ENCODE measurements around the gene MAP3K7.

Gene MAP3K7

GRCh38 chr6:90557006-90557405, 29.9 kb downstream of the MAP3K7 start:
- no peak overlapping the region for H3K4me3 ChIP-seq (ENCODE audit: low read length, poor library complexity, severe bottlenecking)
- no peaks in the 10 kb centered on the region for H4K20me1 ChIP-seq (ENCODE audit: insufficient read depth, low read length, poor library complexity, severe bottlenecking)
- no peaks in the 10 kb centered on the region for H3K9me3 ChIP-seq (ENCODE audit: insufficient read depth, low read depth, low read length)
- no peaks in the 10 kb centered on the region for H3K4me1 ChIP-seq (ENCODE audit: insufficient read depth, low read length, poor library complexity, severe bottlenecking)
- H3K4me2 ChIP-seq (ENCODE audit: low read depth, low read length, poor library complexity, severe bottlenecking): no peak overlapping the region
- no peaks in the 10 kb centered on the region for H3F3A ChIP-seq (ENCODE audit: low read depth)
- TF ChIP-seq CTCF (conservative IDR thresholded peaks at IDR 0.05; ENCODE audit: low read length) (no peak), EZH2phosphoT487 (IDR thresholded peaks at IDR 0.05; ENCODE audit: borderline replicate concordance) (no peak)
- H3K36me3 ChIP-seq (ENCODE audit: insufficient read depth, low read length): peaks cover 76% of the 10 kb centered on the region
- H2AFZ ChIP-seq (ENCODE audit: low read length): no peak overlapping the region
- no peak overlapping the region for H3K9ac ChIP-seq (ENCODE audit: low read depth, low read length, poor library complexity, severe bottlenecking)
- no peaks in the 10 kb centered on the region for H3K79me2 ChIP-seq (ENCODE audit: insufficient read depth, low read length)
- no peaks in the 10 kb centered on the region for H3K27me3 ChIP-seq (ENCODE audit: insufficient read depth, low read length, poor library complexity, severe bottlenecking)
- H3K9me2 ChIP-seq (replicated peaks; ENCODE audit: low read depth, low read length): no peaks in the 10 kb centered on the region

- H3K36me3 ChIP-seq (ENCODE audit: insufficient read depth, low read length): peaks cover 90% of the 10 kb centered on the region
- no peak overlapping the region for H2AFZ ChIP-seq (ENCODE audit: low read length)
- H4K20me1 ChIP-seq (ENCODE audit: insufficient read depth, low read length, poor library complexity, severe bottlenecking): no peaks in the 10 kb centered on the region
- no peak overlapping the region for H3K4me2 ChIP-seq (ENCODE audit: low read depth, low read length, poor library complexity, severe bottlenecking)
- H3K4me1 ChIP-seq (ENCODE audit: insufficient read depth, low read length, poor library complexity, severe bottlenecking): no peaks in the 10 kb centered on the region
- no peak overlapping the region for H3K9ac ChIP-seq (ENCODE audit: low read depth, low read length, poor library complexity, severe bottlenecking)
- no peak for TF ChIP-seq EZH2phosphoT487 (IDR thresholded peaks at IDR 0.05; ENCODE audit: borderline replicate concordance)
- no peak for TF ChIP-seq CTCF (conservative IDR thresholded peaks at IDR 0.05; ENCODE audit: low read length)
- no peaks in the 10 kb centered on the region for H3K9me2 ChIP-seq (replicated peaks; ENCODE audit: low read depth, low read length)
- no peaks in the 10 kb centered on the region for H3K27me3 ChIP-seq (ENCODE audit: insufficient read depth, low read length, poor library complexity, severe bottlenecking)
- H3K9me3 ChIP-seq (ENCODE audit: insufficient read depth, low read depth, low read length): no peaks in the 10 kb centered on the region
- H3F3A ChIP-seq (ENCODE audit: low read depth): no peaks in the 10 kb centered on the region
- no peak overlapping the region for H3K4me3 ChIP-seq (ENCODE audit: low read length, poor library complexity, severe bottlenecking)
- H3K79me2 ChIP-seq (ENCODE audit: insufficient read depth, low read length): no peaks in the 10 kb centered on the region
Observed at GRCh38 chr6:90547991-90548390, 38.9 kb downstream of the MAP3K7 start.

- TF ChIP-seq EZH2phosphoT487 (IDR thresholded peaks at IDR 0.05; ENCODE audit: borderline replicate concordance) (no peak), CTCF (conservative IDR thresholded peaks at IDR 0.05; ENCODE audit: low read length) (no peak)
- peaks cover 85% of the 10 kb centered on the region; the same call in 1 of the 2 replicates for H3K36me3 ChIP-seq (ENCODE audit: insufficient read depth, low read length)
- H3K9me3 ChIP-seq (ENCODE audit: insufficient read depth, low read depth, low read length): no peaks in the 10 kb centered on the region
- H3K4me1 ChIP-seq (ENCODE audit: insufficient read depth, low read length, poor library complexity, severe bottlenecking): no peaks in the 10 kb centered on the region
- no peaks in the 10 kb centered on the region for H4K20me1 ChIP-seq (ENCODE audit: insufficient read depth, low read length, poor library complexity, severe bottlenecking)
- no peaks in the 10 kb centered on the region for H3K9me2 ChIP-seq (replicated peaks; ENCODE audit: low read depth, low read length)
- H3F3A ChIP-seq (ENCODE audit: low read depth): no peaks in the 10 kb centered on the region
- H3K27me3 ChIP-seq (ENCODE audit: insufficient read depth, low read length, poor library complexity, severe bottlenecking): no peaks in the 10 kb centered on the region
- no peaks in the 10 kb centered on the region for H3K79me2 ChIP-seq (ENCODE audit: insufficient read depth, low read length)
- no peak overlapping the region for H3K4me2 ChIP-seq (ENCODE audit: low read depth, low read length, poor library complexity, severe bottlenecking)
- no peak overlapping the region for H3K9ac ChIP-seq (ENCODE audit: low read depth, low read length, poor library complexity, severe bottlenecking)
- H3K4me3 ChIP-seq (ENCODE audit: low read length, poor library complexity, severe bottlenecking): no peak overlapping the region
- no peak overlapping the region for H2AFZ ChIP-seq (ENCODE audit: low read length)
Observed at GRCh38 chr6:90547079-90547478, 39.8 kb downstream of the MAP3K7 start.
